Embryonic facial prominence (tissue), 1 donor: ENCODE data around the gene NMRK2.

Source experiments
- DNase-seq: peaks from one replicate; pipeline ENCODE4 v3.0.0-alpha.2; 2016; ENCODE audit errors: extremely low spot score

The NMRK2 gene

DNA sequence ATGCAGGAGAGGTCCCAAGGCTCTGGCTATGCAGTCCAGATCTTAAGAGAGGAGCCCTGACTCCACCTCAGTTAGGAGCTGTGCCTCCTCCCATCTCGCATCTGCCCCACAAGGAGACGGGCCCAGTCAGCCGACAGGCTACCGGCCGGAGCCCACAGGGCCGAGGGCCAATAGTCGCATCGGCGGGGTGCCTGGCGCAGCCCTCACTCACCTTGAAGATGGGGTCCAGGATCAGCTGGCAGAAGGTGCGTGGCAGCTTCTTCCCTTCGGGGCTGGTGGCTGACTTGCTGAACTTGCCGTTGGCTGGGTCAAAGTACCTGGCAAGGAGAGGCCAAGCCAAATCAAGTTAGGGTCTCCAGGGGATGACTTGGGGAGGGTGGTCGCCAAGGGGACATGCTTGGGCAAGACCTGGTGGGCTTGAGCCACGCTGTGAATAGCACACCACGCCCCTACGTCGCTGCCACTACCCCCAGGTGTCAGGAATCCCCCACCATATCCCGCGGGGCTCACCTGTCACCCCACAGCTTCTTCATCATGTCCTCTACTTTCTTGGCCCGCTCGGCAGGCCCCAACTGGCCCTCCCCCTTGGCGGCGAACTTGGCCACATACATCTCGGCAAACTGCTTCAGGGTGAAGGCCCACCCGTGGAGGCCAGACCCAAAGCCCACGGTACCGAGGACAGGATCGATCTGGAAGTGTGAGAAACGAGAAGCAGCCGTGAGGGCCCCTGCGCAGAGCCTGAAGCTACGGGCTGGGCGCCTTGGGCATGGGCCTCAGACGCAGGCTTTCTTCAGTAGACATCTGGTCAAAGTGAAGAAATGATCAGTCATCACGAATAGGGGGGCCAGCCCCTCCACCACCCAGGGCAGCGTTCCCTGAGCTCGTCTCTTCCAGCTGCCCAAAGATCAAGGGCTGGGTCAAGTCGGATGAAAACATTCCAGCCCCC is 49.1 kb downstream of the NMRK2 start:
- DNase-seq, result no peak

DNA sequence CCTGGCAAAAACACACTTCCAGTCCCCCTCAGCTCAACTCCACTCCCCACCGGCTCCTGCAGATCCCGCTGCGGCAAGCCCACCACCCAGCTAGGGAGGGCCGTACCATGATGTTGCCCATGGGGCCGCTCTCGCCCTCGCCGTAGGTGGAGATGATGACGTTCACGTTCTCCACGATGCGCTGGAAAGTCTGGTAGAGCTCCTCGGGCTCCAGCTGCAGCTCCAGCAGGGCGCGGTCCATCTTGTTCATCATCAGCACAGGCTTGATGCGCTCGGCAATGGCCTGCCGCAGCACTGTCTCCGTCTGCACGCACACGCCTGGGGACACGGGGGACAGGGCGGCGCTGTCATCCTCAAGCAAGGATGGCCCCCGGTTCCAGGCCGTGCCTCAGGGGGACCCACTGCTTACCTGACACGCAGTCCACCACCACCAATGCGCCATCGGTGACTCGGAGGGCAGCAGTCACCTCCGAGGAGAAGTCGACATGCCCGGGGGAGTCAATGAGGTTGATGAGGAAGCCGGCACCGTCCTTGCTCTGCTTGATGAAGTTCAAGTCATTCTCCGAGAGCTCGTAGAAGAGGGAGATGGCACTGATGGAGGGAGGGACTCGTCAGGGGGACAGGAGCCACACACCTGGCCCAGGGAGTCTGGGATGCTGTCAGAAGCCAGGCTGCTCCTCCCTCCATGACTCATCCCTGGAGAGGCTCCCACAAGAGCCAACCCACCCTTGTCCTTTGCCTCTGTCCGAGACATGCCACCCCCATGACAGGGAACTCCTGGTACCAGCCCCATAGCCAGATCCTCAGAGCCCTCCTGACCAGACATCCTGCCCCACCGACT is 50.1 kb downstream of the NMRK2 start:
- no peak for DNase-seq

DNA sequence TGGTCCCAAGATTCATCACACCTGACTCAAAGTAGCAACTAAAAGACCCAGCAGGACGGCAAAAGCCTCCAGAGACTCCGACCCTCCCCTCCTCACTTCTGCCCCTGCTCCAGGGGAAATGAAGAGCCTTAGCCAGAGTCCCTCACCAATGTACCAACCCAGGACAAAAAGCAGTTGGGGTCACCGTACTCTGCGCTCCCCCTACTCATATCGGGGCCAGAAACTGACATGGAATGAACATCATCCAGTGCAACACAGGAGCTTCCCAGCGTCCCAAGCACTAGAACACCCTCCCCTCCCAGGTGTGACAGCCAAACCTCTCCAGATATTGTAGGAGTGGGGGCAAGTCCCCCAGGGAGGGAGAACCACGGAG is 50.7 kb downstream of the NMRK2 start:
- DNase-seq, result no peak

DNA sequence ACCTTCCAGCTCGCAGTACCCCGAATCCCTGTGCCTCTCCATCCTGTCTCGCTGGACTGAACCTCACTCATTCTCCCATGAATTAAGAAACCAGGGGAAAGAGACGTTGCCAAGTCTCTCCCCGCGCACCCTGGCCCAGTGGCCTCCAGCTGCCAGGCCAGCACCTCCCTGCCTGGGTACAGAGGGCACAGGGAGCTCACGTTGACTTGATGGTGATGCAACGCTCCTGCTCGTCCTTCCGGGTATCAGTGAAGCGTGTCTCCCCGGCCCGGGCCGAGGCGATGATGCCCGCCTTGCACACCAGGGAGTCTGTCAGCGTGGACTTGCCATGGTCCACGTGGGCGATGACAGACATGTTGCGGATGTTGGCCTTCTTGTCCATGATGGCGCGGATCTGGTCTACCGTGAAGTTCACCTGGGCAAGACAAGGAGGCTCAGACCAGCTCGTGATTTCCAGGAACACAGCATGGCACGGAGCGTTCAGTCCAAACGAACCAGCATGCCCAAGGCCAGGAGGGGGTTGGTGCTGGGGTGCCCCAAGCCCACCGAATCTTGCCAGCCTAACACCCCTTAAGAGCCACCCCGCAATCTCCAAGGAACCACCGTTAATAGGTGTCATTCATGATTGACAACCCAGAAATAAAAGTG is 51.2 kb downstream of the NMRK2 start:
- no peak for DNase-seq

DNA sequence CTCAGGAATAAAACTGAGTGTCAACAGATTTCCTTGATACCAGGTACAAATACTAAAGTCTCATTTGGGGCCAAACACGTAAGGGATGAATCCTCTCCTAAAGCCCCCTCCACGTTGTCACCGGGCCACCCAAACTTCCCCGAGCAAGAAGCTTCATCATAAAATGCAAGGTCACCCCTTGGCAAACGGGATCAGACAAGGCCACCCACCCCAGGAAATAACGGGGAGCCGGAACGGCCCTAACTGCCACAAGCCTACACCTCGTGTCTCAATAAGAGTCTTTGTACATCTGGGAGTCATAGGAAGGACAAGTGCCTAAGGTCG is 51.7 kb downstream of the NMRK2 start:
- no peak for DNase-seq

DNA sequence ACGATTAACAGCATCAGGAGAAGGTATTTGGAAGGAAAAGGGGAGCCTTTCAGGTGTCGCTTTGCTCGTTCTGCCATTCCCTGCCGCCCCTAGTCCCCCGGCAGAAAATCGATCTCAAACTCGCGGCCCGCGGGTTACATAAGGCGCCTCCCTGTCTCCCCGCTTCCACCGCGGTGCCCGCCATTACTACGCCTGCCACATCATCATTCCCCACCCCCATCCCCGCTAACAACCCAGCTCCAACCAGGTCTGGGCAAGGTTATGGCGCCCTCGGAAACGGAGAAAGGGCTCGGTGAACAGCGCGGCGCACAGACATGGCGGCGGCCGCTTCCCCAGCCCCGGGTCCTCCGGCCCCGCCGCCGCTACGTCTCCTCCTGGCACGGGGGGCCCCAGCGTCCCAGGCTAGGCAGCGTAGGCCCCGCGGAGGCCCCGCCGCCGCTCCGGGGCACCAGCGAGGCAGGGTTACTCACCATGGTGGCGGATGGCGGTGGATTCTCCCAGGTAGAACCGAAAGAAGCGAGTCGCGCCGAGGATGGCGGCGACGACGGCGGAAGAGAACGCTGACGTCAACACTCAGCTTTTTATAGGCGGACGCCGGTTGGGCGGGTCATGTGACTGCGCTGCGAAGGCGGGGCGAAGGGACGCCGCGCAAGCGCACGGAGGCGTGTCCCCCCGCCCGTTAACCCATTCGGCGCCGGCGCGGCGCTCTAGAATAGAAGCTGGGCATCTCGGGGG is 52.2 kb downstream of the NMRK2 start, which contains the start of gene EEF2:
Gene EEF2 (minus strand): TSS at position 556 of the 735 bp plus-strand sequence. CDS start 83 bp downstream, at position 473.
- DNase-seq, result peak; percentile 83

DNA sequence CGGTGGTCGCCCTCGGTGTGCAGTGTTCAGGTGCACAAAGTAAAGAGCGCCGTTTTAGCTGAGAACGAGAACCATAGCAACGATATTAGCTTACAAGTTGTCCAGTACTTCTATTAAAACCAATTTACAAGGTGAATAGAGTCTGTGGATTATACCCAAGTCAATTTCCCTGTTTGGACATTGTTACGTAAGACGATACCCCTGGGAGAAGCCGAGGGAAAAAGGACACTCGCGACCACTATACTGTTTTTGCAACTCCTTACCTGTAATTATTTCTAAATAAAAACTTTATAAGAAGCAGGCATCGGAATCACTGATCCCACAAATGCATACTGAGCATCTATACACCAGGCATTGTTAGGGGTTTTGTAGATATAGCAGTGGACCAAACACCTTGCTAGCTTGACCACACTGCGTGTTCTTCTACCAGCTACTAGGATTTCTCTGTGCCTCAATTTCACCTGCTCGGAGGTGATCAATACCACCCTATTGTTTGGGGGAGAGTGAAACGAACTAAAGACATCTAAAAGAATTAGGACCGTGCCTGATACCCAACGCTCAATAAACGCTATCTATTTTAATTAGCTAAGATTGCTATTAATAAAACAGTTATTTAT is 52.9 kb downstream of the NMRK2 start:
- DNase-seq, result no peak

DNA sequence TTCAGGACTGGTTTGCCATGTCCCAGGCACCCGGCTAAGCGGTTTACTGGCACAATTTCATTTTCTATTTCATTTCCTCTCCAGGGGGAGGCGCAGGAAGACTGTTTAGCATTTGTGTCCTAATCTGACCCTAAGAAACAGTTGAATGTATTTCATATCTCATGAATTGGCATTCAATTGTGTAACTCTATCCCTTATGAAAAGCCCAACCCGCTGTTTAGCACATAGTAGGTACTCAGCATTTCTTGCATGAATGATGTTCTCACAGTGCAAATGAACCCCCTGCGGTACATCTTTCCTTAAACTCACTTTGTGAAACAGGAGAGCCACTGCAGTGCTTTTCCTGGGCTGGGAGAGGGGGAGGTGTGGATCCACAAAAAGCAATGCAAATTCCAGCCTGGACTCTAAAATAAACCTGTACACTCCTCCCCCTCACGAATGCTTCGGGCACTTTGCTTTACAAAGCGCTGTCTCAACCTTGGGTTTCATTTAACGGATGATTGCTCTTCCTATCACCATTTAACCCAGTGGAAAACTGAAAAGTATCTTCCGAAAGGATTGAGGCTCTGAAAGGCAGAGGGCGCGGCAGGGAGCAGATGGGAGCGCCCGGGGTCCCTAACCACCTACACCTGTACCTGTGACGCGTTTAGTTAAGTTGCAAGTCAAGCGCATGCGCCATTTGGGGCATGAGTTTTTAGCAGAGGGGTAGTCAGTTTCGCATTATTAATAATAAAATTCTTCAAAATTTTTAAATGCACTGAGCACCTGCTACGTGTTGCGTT is 53.6 kb downstream of the NMRK2 start:
- no peak for DNase-seq

DNA sequence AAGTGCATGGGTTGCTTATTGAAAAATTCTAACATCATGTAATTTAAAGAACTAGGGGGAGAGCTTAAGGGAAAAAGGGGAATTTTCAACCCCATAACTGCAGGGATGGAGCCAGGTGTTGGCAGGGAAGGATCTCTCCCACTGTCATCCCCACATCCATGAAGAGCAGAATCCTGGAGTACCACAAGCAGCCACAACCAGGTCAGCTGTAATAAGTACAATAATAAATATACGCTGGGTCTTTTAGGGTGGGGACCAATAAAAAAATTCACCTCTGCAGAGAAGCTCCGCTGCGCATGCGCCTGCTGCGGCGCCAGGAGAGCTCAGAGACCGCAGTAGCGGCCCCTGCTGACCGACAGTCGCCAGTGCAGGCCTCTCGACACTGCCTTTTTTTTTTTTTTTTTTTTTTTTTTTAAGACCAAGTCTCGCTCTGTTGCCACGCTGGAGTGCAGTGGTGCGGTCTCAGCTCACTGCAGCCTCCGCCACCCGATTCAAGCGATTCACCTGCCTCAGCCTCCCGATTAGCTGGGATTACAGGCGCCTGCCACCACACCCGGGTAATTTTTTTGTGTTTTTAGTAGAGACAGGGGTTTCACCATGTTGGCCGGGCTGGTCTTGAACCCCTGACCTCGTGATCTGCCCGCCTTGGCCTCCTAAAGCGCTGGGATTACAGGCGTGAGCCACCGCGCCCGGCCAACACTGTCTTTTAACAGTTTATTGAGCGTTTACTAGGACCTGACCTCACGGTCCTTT is 54.9 kb downstream of the NMRK2 start:
- peak; percentile 72 for DNase-seq

DNA sequence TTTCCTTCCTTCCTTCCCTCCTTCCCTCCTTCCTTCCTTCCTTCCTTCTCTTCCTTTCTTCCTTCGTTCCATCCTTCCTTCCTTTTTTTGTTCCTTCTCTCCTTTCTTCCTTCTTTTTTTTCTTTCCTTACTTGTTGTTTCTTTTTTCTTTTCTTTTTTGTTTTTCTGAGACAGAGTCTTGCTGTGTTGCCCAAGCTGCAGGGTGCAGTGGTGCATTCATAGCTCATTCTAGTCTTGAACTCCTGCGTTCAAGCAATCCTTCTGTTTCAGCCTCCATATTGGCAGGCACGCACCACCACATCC is 57.9 kb downstream of the NMRK2 start:
- DNase-seq, result no peak
